Astrocyte (in vitro differentiated cells and primary cell): ENCODE data around the gene XPO6. TPM values are rescaled to one million over a fixed set of nuclear protein-coding genes. Genes with fewer than 3 reads are reported as not detected.

Source experiments
- DNase-seq: peaks from one replicate; pipeline ENCODE4 v3.0.0-alpha.2; 2010; ENCODE audit warnings: low read depth
- FAIRE-seq: peaks from 2 replicates; lab custom pipeline; 2011; peaks lifted over from hg19 to GRCh38; lab: Jason Lieb, UNC
- H2AFZ ChIP-seq: 2 replicates; pipeline ENCODE4 v1.6.0; 2012; ENCODE audit warnings: low read depth, low read length, inconsistent platforms
- H3K27ac ChIP-seq: 2 replicates; pipeline ENCODE4 v1.5.1; 2011; ENCODE audit warnings: low read depth, low read length, inconsistent platforms
- H3K27me3 ChIP-seq: 2 replicates; pipeline ENCODE4 v1.6.0; 2011; ENCODE audit warnings: low read length, inconsistent platforms; ENCODE audit not compliant: insufficient read depth
- H3K36me3 ChIP-seq: 2 replicates; pipeline ENCODE4 v1.5.1; 2011; ENCODE audit warnings: low read length, inconsistent platforms; ENCODE audit not compliant: insufficient read depth
- H3K4me1 ChIP-seq: 2 replicates; pipeline ENCODE4 v1.5.1; 2011; ENCODE audit warnings: low read length, inconsistent platforms; ENCODE audit not compliant: insufficient read depth
- H3K4me2 ChIP-seq: 2 replicates; pipeline ENCODE4 v1.6.0; 2012; ENCODE audit warnings: low read length, inconsistent platforms
- H3K4me3 ChIP-seq: 2 replicates; pipeline ENCODE4 v1.5.1; 2011; ENCODE audit warnings: low read depth, mild to moderate bottlenecking, low read length, inconsistent platforms; ENCODE audit not compliant: insufficient read depth
- H3K79me2 ChIP-seq: 2 replicates; pipeline ENCODE4 v1.6.0; 2012; ENCODE audit warnings: mild to moderate bottlenecking, low read length, inconsistent platforms; ENCODE audit not compliant: insufficient read depth
- H3K9ac ChIP-seq: 2 replicates; pipeline ENCODE4 v1.6.0; 2012; ENCODE audit warnings: mild to moderate bottlenecking, low read length, inconsistent platforms
- H3K9me3 ChIP-seq: 2 replicates; pipeline ENCODE4 v1.5.1; 2012; ENCODE audit warnings: low read depth, mild to moderate bottlenecking, low read length, inconsistent platforms; ENCODE audit not compliant: insufficient read depth
- H4K20me1 ChIP-seq: 2 replicates; pipeline ENCODE4 v1.6.0; 2012; ENCODE audit warnings: low read length, inconsistent platforms; ENCODE audit not compliant: insufficient read depth
- H3K27ac Mint-ChIP-seq: one replicate; pipeline ENCODE4 v1.8.0; 2021; ENCODE audit warnings: mild to moderate bottlenecking, mixed read lengths; ENCODE audit not compliant: unreplicated experiment
- H3K27me3 Mint-ChIP-seq: one replicate; pipeline ENCODE4 v1.8.0; 2021; ENCODE audit warnings: low read depth, mixed read lengths; ENCODE audit not compliant: unreplicated experiment
- H3K36me3 Mint-ChIP-seq: one replicate; pipeline ENCODE4 v1.8.0; 2021; ENCODE audit warnings: low read depth, mixed read lengths; ENCODE audit not compliant: unreplicated experiment
- H3K4me1 Mint-ChIP-seq: one replicate; pipeline ENCODE4 v1.8.0; 2021; ENCODE audit warnings: low read depth, mixed read lengths; ENCODE audit not compliant: unreplicated experiment
- H3K4me3 Mint-ChIP-seq: one replicate; pipeline ENCODE4 v1.8.0; 2021; ENCODE audit warnings: mild to moderate bottlenecking, moderate library complexity, mixed read lengths; ENCODE audit not compliant: unreplicated experiment
- H3K9me3 Mint-ChIP-seq: one replicate; pipeline ENCODE4 v1.8.0; 2021; ENCODE audit warnings: mild to moderate bottlenecking, mixed read lengths; ENCODE audit not compliant: unreplicated experiment
- CTCF ChIP-seq: IDR thresholded peaks from 2 replicates; pipeline ENCODE4 v1.5.1; 2011; ENCODE audit warnings: low read depth, mild to moderate bottlenecking, inconsistent platforms, low read length, moderate library complexity; ENCODE audit not compliant: insufficient read depth
- EZH2 ChIP-seq: IDR thresholded peaks from 2 replicates; pipeline ENCODE4 v1.6.1; 2012; ENCODE audit warnings: mild to moderate bottlenecking, low read length, inconsistent platforms; ENCODE audit not compliant: insufficient read depth
- total RNA-seq: library from RNA; stranded (reverse); gene quantifications from 2 replicates; pipeline ENCODE4 v1.2.1, GENCODE V29; 2021

The XPO6 gene
- total RNA-seq, 1 donor from 2014 or later = 135 TPM

DNA sequence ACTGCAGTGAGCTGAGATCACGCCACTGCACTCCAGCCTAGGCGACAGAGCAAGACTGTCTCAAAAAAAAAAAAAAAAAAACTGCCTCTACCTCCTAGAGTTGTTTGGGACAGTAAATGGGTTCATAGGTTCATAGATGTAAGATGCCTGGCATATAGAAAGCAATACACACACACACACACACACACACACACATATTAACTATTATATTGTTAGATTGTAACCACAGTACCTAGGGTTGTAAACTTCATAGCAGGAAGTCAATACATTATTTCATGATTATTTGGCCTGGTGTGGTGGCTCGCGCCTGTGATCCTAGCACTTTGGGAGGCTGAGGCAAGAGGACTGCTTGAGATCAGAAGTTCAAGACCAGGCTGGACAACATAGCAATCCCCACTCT is 5.8 kb downstream of the XPO6 start:
- no peak overlapping the region for H2AFZ ChIP-seq
- no peaks in the 10 kb centered on the region for H3K9me3 ChIP-seq
- H3K27me3 Mint-ChIP-seq = no peaks in the 10 kb centered on the region
- no peak for DNase-seq
- H3K4me3 Mint-ChIP-seq = no peak overlapping the region
- H3K36me3 ChIP-seq = peaks cover 41% of the 10 kb centered on the region
- no peak overlapping the region for H3K27ac ChIP-seq
- peaks cover 14% of the 10 kb centered on the region for H3K4me1 Mint-ChIP-seq
- H3K4me1 ChIP-seq = peaks cover 14% of the 10 kb centered on the region
- H4K20me1 ChIP-seq = peaks cover 93% of the 10 kb centered on the region
- no peaks in the 10 kb centered on the region for H3K9me3 Mint-ChIP-seq
- no peak overlapping the region for H3K9ac ChIP-seq
- TF ChIP-seq EZH2 (no peak), CTCF (no peak)
- peaks cover 14% of the 10 kb centered on the region for H3K36me3 Mint-ChIP-seq
- no peaks in the 10 kb centered on the region for H3K27me3 ChIP-seq
- H3K4me3 ChIP-seq = no peak overlapping the region
- peaks cover 99% of the 10 kb centered on the region for H3K79me2 ChIP-seq
- H3K4me2 ChIP-seq = no peak overlapping the region
- H3K27ac Mint-ChIP-seq = no peak overlapping the region
- FAIRE-seq = no peak

DNA sequence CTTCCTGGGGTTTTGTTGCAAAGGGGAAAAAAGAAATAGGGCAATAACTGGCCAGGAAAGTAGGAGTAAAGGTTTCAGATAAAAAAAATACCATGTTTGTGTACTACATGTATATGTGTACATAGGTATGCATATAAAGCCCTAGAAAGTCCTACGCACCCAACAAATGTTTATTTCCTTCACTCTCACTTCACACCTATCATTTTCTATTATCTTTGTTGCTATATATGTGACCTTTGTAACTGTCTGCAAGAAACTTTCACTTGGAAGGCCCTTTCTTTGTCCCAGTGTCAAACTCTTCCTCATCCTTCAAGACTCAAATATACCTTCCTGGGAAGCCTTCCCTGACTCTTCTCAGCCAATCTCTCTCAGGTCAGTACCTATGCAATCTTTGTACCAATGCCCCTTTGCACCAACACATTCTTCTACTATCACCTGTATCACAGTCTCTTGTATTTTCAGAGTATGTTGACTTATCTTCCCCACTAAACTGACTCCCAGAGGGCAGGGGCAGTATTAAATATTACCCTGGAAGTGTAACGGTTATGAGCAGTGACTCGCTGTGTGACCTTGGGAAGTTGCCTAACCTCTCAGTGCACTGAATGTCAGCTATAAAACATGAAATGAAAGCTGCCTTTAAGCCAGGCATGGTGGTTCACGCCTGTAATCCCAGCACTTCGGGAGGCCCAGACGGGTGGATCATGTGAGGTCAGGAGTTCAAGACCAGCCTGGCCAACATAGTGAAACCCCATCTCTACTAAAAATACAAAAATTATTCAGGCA is 6.5 kb downstream of the XPO6 start:
- Histone ChIP-seq H3K4me1 (peaks cover 11% of the 10 kb centered on the region), H2AFZ (no peak overlapping the region), H3K27ac (no peak overlapping the region), H3K9me3 (no peaks in the 10 kb centered on the region), H3K36me3 (peaks cover 42% of the 10 kb centered on the region), H3K9ac (no peak overlapping the region), H3K4me3 (no peak overlapping the region), H3K4me2 (no peak overlapping the region), H3K27me3 (no peaks in the 10 kb centered on the region), H3K79me2 (peaks cover 99% of the 10 kb centered on the region), H4K20me1 (peaks cover 94% of the 10 kb centered on the region)
- TF ChIP-seq CTCF (no peak), EZH2 (no peak)
- Mint-ChIP-seq H3K36me3 (peaks cover 18% of the 10 kb centered on the region), H3K9me3 (no peaks in the 10 kb centered on the region), H3K27ac (no peak overlapping the region), H3K27me3 (no peaks in the 10 kb centered on the region), H3K4me3 (no peak overlapping the region), H3K4me1 (peaks cover 14% of the 10 kb centered on the region)
- DNase-seq = no peak
- FAIRE-seq = no peak

DNA sequence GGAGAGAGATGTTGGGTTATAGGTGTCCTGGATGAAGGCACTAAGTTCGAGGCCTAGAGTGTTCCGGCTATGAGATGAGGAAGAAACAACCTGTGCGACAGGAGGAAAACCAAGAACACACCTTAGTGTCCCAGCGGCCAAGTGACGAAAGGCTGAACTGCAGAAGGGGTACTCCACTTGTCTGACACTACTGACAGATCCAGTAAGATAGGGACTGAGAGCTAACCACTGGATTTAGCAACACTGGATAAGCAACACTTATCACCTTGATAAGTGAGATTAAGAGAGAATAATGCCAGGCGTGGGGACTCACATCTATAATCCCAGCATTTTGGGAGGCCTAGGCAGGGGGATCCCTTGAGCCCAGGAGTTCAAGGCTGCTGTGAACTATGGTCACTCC is 7.1 kb downstream of the XPO6 start:
- no peak overlapping the region for H3K4me3 Mint-ChIP-seq
- no peaks in the 10 kb centered on the region for H3K9me3 Mint-ChIP-seq

More for the DNA sequence above, 7.1 kb downstream of the XPO6 start:
- no peak overlapping the region for H3K27ac ChIP-seq
- H3K79me2 ChIP-seq = peaks cover 99% of the 10 kb centered on the region
- TF ChIP-seq EZH2 = no peak
- TF ChIP-seq CTCF = no peak
- Mint-ChIP-seq H3K4me1 (peaks cover 14% of the 10 kb centered on the region), H3K27me3 (no peaks in the 10 kb centered on the region), H3K27ac (no peak overlapping the region), H3K36me3 (peaks cover 18% of the 10 kb centered on the region)
- H3K27me3 ChIP-seq = no peaks in the 10 kb centered on the region
- H2AFZ ChIP-seq = no peak overlapping the region
- H3K4me3 ChIP-seq = no peak overlapping the region
- no peak overlapping the region for H3K9ac ChIP-seq
- no peaks in the 10 kb centered on the region for H3K9me3 ChIP-seq
- H3K4me2 ChIP-seq = no peak overlapping the region
- H4K20me1 ChIP-seq = peaks cover 88% of the 10 kb centered on the region
- H3K4me1 ChIP-seq = peaks cover 4% of the 10 kb centered on the region
- no peak for DNase-seq
- no peak for FAIRE-seq
- H3K36me3 ChIP-seq = peaks cover 42% of the 10 kb centered on the region
